ENCODE results near the gene ARMS2.

The ARMS2 gene

DNA sequence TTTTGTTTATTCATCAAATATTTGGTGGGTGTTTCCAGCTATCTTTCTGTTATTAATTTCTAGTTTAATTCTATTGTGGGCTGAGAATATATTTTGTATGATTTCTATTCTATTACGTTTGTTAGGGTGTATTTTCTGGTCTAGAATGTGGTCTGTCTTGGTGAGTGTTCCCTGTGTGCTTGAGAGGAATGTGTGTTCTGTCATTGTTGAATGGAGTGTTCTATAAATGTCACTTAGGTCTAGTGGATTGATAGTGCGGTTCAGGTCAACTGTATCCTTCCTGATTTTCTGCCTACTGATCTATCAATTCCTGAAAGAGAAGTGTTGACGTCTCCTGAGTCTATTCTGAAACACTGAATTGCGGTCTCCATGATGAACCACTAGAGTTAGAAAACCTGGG is 15.4 kb downstream of the ARMS2 start:
- no peak for DNase-seq (ENCODE audit: low read depth in 2 of 2, low spot score in 1 of 2)

DNA sequence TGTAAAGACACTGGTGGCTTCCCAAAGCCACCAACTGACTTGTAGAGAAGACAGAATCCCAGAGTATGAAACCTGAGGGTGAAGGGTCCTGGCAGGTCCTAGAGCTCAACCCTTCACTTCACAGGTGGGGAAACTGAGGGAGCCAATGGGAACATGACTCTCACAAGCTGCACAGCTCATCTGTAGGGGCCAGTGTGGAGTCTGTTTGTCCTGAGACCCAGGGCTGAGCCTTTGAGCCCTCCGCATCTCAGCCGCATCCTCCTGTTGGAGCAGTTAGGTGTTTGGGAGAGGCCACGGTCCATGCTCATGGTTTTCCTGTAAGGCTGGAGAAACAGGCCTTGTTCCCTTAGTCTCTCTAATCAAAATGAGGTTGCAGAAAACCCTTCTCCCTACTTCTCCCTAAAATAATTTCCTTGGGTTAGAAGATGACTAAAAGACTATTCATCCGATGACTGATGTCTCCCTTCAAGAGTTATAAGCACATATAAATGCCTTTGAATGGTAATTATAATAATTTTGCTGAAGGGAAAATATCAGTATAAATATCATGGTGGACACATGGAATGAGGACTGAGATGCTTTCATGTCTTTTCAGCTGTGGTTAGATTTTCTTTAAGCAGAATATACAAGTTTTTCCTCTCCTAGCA is 17.2 kb downstream of the ARMS2 start:
- DNase-seq (ENCODE audit: low read depth in 2 of 2, low spot score in 1 of 2) = no peak

DNA sequence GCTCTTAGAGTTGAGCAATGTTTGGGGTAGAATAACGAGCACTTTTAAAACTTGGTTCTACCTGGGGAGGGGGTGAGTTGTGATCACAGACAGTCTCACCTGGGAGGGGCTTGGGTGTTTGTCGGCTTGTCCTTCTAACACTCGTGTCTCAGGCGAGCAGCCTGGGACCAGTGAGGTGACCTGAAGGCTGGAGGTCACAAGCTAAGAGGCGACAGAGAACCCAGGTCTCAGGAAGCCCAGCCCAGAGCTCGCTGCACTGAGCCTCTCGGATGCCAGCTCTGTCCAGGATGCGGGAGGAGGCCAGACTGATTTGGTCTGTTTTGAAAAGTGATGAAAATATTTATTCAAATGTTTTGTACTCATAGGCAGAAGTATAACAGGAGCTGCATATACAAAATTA is 18.7 kb downstream of the ARMS2 start:
- no peak for DNase-seq (ENCODE audit: low read depth in 2 of 2, low spot score in 1 of 2)

DNA sequence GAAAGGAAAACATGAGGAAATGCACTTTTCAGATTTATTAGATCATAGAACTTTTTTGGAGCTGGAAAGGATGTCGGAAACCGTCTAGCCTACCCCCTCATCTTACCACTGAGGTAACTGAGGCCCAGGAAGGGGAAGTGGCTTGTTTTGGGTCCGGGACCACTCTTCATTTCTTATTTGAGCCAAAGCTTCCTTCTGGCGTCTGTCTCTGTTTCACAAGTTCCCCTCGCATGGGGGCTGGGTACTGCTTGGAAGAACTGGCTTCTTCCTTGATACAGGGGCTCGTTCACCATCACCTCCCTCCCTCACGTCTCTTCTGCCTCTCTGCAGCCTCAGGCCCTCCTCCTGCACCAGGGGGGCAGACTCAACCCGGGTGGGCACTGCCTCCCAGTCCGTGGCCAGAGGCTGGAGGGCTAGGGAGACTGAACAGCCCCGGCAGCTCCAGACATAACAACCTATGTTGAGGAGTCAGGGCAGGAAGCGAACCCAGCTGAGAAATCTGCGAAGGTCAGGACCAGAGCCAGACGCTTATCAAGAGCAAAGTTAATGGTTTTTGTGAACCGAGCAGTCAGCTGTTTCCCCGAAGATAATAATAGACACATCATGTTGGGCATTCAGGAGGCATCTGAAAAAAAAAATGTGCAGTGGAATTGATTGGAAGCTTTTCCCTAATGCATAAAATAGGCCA is 19.8 kb downstream of the ARMS2 start:
- no peak for DNase-seq (ENCODE audit: low read depth in 2 of 2, low spot score in 1 of 2)

DNA sequence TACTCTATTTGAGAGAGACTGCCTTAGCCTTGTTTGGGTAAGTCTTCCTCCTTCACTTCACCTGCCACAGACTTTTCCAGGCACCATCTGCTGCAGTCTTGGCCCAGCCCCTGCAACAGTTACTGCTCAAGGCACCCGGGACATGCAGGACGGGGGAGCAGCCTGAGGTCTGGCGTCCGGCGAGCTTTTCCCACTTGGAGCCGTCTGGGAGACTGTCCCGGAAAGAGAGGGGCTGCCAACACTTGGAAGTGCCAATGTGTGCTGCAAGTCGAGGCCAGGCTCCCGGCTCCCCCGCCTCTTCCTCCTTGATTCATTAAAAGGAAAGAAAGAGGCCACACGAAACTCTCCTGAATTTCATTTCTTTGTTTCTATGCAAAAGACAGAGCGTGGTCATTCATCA is 20.6 kb downstream of the ARMS2 start:
- no peak for DNase-seq (ENCODE audit: low read depth in 2 of 2, low spot score in 1 of 2)

DNA sequence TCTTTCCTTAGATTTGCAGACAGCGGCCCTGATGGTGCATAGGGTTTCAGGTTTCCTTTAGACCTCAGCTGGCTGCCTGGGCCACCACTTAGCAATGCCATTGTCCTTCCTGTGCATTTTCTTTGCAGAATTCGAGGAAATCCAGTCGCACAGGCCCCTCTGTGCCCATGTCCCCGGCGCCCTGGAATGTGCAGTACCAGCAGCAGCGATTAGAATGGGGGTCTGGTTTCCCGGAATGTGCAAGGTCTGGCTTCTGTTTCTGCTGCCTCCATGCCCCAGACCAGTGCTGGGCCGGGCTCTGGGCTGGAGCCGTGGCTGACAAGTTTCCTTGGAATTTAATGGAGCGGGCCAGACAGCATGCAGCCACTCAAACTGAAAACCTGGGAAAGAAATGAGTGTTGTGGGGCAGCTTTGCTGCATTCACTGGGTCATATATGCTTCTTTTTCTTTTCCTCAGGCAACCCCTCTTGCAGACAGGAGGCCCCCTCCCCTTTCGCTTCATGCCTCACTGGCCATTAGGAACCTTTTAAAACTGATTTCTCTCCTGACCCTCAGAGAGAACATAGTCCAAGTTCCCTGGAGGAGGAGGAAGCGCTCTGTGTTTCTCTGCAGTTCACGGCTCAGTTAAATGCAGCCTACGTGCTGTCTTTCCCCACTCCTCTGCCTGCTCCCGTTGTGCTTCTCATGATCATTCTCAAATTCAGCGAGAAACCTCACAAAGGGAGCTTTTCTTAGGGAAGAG is 21.3 kb downstream of the ARMS2 start:
- DNase-seq (ENCODE audit: low read depth in 2 of 2, low spot score in 1 of 2) = no peak

DNA sequence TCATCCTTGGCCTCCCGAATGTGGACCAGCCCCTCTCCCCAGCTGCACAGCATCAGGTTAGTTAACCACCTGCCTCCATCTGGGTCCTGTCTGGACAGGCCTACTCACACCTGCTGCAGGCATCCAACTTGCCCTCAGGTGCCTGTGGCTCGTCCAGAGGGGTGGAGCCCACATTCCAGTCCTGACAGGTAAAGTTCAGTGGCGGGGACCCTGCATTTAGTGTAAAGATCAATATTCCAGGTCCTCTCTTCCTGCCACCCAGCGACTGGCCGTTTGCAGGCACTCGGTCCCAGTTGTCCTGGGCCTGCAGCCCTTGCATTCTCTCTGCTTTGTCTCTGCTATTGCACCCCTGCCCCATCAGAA is 21.9 kb downstream of the ARMS2 start:
- DNase-seq (ENCODE audit: low read depth in 2 of 2, low spot score in 1 of 2) = no peak

DNA sequence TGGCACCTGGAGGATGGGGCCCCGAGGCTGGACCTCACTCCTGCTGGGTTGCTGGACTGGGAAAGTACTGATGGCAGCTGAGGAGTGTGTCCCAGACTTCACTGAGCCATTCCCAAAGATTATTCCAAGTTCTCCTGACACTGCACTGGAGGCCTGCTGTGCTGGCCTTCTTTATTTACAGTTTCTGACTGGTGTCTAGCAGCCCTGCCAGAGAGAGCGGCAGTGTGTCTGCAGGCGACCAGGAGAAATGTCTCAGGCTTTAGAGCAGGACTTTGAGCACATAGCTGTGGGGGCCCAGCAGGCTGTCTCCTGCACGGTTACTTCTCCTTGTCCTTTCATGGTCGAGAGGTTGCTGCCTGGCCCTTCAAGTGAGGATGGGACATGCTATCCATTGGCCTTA is 23.0 kb downstream of the ARMS2 start:
- no peak for DNase-seq (ENCODE audit: low read depth in 2 of 2, low spot score in 1 of 2)

DNA sequence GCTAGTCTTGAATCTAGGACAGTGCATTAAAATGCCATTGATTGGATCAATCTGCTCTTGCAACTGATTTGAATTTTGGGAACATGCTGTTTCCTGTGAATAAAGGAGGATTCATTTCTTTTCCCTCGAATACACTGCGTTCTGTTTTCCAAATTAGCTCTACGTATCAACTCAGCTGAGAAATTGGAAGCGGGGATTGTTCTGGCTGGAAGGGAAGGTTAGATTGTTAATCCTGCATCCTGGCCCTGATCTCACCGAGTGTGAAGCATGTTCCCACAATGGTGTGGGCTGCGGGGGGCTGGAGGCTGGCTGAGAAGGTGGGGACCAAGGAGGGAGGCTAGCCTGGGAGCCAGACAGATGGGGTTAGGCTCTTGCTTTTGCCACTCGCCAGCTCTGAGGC is 24.5 kb downstream of the ARMS2 start:
- DNase-seq (ENCODE audit: low read depth in 2 of 2, low spot score in 1 of 2) = no peak

DNA sequence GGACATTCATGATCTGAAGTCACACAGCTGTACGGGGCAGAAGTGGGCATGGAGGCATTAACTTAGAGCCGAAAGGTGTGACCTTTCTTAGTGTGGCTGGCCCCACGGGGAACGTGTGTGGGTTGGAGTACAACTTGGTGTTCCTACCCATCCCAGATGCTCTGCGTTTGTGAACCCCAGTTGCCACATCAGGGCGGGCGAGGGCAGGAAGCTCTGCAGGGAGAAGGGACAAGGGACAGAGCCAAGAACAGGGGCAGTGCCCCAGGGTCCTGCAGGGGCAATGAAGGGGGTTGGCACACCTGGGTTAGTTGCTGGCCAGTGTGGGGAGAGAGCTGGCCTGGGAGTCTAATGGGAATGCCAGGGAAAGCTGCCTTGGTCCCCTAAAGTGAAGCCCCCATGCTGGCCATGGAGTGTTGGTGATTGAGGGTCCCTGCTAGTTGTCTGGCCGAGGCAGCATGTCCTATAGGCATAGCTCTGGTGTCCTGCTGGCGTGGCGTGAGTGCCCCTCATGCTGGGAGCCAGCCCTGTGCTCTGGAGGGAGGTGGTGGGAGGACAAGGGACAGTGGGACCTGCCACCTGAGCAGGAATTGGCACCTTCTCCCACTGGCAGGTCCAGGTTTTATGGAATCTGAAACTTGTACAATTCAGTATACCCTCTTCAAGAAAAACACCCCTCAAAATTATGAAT is 25.8 kb downstream of the ARMS2 start:
- DNase-seq (ENCODE audit: low read depth in 2 of 2, low spot score in 1 of 2) = no peak

DNA sequence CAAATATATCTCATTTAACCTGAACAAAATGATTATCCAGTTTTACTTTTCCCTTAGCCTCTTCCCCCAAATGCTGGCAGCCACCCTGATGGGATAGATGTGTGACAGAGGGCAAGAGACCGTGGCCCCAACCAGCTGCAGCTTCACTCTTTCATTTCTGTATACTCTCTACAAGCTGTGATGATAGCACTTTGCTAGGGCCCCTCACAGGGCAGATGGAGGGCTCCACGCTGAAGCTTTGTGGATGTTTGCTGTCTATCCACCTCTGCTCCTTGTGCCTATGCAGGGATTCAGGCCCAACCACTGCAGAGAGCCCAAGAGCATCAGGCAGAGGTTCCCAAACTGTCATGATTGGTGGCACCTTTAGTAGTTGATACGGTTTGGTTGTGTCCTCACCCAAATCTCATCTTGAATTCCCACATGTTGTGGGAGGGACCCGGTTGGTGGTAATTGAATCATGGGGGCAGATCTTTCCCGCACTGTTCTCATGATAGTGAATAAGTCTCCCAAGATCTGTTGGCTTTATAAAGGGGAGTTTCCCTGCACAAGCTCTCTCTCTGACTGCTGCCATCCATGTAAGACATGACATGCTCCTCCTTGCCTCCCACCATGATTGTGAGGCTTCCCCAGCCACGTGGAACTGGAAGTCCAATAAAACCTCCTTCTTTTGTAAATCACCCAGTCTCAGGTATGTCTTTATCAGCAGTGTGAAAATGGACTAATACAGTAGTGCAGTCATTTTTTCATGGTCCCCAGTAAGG is 27.0 kb downstream of the ARMS2 start:
- DNase-seq (ENCODE audit: low read depth in 2 of 2, low spot score in 1 of 2) = no peak

DNA sequence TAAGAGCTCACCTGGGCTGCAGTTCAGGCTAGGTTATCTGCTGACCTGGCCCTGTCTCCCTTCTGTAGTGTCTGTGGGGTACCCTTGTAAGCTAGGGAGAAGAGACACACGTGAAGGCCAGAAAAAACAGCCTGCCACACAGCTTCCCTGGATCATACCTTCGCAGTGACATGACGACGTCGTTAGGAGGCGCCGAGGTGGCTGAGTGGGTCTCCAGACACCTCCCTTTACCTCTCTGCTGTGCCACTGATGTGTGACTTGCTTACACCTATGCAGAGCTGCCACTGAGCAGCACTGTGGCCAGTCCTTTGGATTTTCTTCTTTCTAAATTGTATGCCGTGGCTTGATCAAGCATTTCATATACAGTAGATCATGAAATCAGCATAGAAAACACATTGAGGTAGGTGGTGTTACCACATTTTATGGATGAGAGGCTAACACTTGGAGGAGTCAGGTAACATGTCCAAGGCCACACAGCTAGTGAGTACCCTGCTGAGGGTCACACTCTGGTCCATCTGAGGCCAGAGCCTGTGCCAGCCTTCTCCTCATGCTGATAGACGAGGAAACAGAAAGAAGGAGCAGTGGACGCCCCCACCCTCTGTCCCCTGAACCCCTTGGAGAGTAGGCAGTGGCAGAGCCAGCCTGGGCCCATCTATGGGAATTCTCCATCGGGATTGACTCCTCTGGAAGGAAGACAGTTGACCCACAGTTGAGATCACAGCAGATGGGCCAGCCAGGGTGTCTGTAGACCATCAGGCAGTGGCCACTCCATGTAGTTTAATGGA is 30.0 kb downstream of the ARMS2 start:
- no peak for DNase-seq (ENCODE audit: low read depth in 2 of 2, low spot score in 1 of 2)

DNA sequence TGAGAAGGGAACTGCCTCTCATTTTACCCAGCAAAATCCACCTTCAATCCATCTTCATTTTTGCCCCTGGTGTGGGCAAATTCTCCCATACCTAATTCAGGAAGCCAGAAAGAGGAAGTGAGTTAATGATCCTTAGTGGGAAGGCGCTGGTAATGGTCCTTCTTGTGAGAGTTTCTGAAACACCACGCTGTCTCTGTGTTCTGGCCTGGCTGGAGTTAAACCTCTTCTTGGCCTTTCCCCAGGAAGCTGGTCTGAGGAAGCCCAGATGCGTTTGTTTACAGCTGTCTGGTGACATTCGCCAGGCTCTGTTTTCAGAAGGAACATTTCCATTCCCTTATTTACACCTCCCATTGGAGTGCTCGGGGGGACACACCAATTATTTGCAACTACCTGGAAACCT is 31.2 kb downstream of the ARMS2 start:
- no peak for DNase-seq (ENCODE audit: low read depth in 2 of 2, low spot score in 1 of 2)

DNA sequence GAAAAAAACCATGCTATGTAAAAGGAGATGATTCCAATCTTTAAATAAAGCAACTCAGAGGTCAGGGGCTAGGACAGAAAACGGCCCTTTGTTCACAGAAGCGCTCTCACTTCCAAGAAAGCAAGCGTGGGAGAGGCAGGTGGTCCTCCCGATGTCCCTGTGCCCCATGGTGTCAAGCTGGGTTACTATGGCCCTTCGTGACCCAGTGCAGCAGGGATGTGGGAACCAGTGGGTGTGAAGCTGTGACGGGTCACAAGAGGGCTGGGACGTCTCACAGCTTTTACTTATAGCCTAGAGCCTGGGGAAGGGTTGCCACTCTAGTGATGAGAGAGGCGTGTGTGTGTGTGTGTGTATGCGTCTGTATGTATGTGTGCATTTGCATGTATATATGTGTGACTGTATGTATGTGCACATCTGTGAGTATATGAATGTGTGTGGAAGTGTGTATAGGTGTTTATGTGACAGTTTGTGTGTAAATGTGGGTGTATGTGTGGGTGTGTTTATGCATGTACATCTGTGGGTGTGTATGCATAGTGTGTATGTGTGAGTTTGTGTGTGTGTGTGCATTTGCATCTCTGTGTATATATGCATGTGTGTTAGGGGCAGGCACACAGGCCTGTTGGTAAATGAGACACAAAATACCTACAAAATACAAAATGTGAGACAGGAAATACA is 32.1 kb downstream of the ARMS2 start:
- DNase-seq (ENCODE audit: low read depth in 2 of 2, low spot score in 1 of 2) = no peak

DNA sequence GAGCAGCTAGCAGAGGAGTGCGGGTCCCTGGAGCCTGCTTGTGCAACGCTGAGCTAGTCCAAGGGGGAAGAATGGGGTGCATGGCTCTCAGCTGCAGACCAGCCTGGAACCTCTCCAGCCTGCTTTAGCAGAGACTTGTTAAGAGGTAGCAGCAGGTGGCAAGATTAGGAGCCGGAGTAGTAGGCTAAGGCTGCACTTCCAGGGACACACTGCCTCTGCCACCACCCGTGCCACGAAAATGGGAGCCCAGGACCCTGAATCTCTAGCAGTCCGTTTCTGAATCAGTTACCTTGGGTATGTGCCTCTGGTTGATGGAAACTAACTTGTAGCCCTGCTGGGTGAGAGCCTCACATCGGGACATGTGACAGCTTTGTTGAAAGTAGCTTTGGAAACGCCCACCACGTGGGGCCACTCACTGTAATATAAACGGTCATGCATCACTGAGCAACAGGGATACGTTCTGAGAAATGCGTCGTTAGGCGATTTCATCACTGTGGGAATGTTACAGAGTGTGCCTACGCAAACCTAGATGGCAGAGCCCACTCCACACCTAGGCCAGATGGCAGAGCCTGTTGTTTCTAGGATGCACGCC is 32.8 kb downstream of the ARMS2 start:
- no peak for DNase-seq (ENCODE audit: low read depth in 2 of 2, low spot score in 1 of 2)

DNA sequence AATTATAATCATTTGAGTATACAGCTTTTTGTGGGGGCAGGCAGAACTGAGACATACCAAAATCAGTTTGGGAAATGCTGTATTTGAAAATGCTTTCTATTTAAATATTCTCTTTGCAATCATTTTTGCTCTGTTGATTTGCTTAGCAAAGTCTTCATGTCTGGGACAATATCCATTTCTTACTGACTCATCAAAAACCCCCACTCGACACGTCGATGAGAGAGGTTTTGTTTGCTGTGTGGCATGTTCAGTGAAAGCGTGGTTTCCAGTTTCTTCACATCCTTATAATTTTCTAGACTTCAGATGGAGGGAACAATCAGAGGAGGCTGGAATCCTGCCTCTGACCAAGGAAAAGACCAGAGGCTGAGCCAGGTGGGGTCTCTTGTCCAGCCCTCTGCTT is 35.8 kb downstream of the ARMS2 start:
- no peak for DNase-seq (ENCODE audit: low read depth in 2 of 2, low spot score in 1 of 2)

DNA sequence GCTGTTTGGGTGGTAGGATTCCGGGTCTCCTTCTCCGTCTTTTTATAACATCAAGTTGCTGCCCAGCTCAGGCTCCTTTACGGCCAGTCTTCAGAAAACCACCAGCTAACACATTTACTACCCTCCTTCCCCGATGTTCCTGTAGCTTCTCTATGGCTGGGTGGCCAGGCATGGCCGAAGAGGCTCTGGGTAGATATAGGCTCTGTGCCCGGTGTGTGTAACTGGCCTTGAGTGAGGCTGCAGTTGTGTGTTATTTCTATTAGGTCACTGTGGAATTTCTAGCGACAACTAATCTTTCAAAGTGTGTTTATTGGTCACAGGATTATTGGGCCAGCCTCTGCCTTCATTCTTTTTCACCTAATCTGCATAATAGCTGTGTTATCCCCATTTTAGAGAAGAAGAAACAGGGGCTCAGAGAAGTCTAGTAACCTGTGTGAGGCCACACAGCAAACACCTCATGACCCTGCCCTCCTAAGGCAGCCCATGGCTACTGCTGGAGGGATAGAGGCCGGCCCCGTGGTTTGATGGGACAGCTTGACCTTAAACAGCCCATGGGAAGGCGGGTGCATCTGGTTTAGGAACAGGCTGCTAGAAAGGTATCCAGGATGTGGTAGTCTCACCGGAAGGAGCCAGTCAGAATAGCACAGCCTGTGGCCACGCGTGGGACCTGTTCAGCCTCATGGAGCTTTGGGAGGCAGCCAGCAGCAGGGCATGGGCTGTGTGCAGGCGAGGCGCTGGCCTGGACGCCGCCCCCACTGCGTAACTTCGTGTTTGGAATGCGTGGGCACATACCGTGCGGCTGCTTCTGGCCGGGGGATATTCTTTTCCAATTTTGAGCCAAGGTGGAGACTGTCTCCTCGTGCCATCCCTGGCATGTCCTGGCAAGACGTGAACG is 36.6 kb downstream of the ARMS2 start:
- no peak for DNase-seq (ENCODE audit: low read depth in 2 of 2, low spot score in 1 of 2)

DNA sequence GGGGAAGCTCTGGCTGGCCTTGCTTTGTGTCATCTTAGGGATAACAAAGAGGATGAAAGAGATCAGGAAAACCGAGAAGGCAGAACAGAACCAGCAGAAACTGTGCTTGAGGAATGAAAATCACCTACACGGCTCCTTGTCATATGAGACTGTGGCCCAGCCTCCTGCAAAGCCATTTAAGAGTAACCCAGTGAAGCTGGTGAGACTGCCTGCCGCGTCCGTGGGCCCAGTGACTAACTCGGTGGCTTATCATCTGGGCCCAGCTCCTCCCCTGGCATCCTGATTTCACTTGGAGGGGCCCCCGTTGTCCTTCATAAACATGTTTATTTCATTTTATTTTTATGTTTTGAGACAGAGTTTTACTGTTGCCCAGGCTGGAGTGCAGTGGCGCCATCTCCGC is 37.6 kb downstream of the ARMS2 start:
- DNase-seq (ENCODE audit: low read depth in 2 of 2, low spot score in 1 of 2) = no peak
